PC-3 (cell line): ENCODE results near the gene PTGIS. TPM values are rescaled to one million over a fixed set of nuclear protein-coding genes. Genes with fewer than 3 reads are reported as not detected.

Experiments
- ATAC-seq: fragments of 200-7000 bp; cut with Tn5 transposase; 2 replicates; pipeline ENCODE4 v1.9.1; 2020; ENCODE audit warnings: mild to moderate bottlenecking, moderate library complexity
- BruUV-seq: library from RNA; stranded (reverse); fragments of 400-500 nt; replicated peaks from 2 replicates; lab custom pipeline; 2021; lab: Mats Ljungman, UMichigan
- CTCF ChIA-PET: fragments of 300-600 bp; sonication (Branson Sonifier 250); formaldehyde crosslinking; loops from one replicate; lab custom pipeline; 2022; ENCODE audit warnings: antibody characterized with exemption; lab: Charles Lee
- POLR2A ChIA-PET: fragments of 300-600 bp; sonication (Branson Sonifier 250); formaldehyde crosslinking; loops from one replicate; lab custom pipeline; 2022; ENCODE audit warnings: antibody characterized with exemption; ENCODE audit not compliant: unreplicated experiment; lab: Charles Lee
- DNase-seq: peaks from one replicate; pipeline ENCODE4 v3.0.0-alpha.2; 2015
- H2AFZ ChIP-seq: fragments of 300-600 bp; sonication (generic); 2 replicates; pipeline ENCODE4 v1.6.0; 2016; ENCODE audit warnings: antibody characterized with exemption, low read length
- H3F3A ChIP-seq: fragments of 300-600 bp; sonication (generic); one replicate; pipeline ENCODE4 v1.6.0; 2017; ENCODE audit warnings: antibody characterized with exemption, low read length, control low read depth, mild to moderate bottlenecking; ENCODE audit not compliant: unreplicated experiment
- H3K27ac ChIP-seq: fragments of 300-600 bp; sonication (generic); 2 replicates; pipeline ENCODE4 v1.5.1; 2016; ENCODE audit warnings: mild to moderate bottlenecking, low read length
- H3K27me3 ChIP-seq: fragments of 300-600 bp; sonication (generic); 2 replicates; pipeline ENCODE4 v1.6.1; 2016; ENCODE audit warnings: low read length, mixed read lengths
- H3K36me3 ChIP-seq: fragments of 300-600 bp; sonication (generic); 2 replicates; pipeline ENCODE4 v1.6.1; 2016; ENCODE audit warnings: low read depth, mixed run types, low read length, mixed read lengths
- H3K4me1 ChIP-seq: fragments of 300-600 bp; sonication (generic); 2 replicates; pipeline ENCODE4 v1.5.1; 2016; ENCODE audit warnings: low read length; ENCODE audit not compliant: insufficient read depth
- H3K4me2 ChIP-seq: fragments of 300-600 bp; sonication (generic); 2 replicates; pipeline ENCODE4 v1.6.0; 2016; ENCODE audit warnings: low read length
- H3K4me3 ChIP-seq: fragments of 300-600 bp; sonication (generic); 2 replicates; pipeline ENCODE4 v1.5.1; 2016; ENCODE audit warnings: mild to moderate bottlenecking, low read length, mixed read lengths
- H3K79me2 ChIP-seq: fragments of 300-600 bp; sonication (generic); 2 replicates; pipeline ENCODE4 v1.6.1; 2017; ENCODE audit warnings: low read length, mixed read lengths
- H3K9ac ChIP-seq: fragments of 300-600 bp; sonication (generic); 2 replicates; pipeline ENCODE4 v1.6.0; 2016; ENCODE audit warnings: mild to moderate bottlenecking, low read length
- H3K9me2 ChIP-seq: fragments of 300-600 bp; sonication (generic); replicated peaks from 2 replicates; pipeline ENCODE4 v1.6.1; 2016; ENCODE audit warnings: mixed run types, low read length, mixed read lengths
- H3K9me3 ChIP-seq: fragments of 300-600 bp; sonication (generic); 2 replicates; pipeline ENCODE4 v1.6.1; 2016; ENCODE audit warnings: low read length, mixed read lengths
- H4K20me1 ChIP-seq: fragments of 300-600 bp; sonication (generic); 2 replicates; pipeline ENCODE4 v1.6.1; 2016; ENCODE audit warnings: low read length, mixed read lengths
- EZH2 ChIP-seq: fragments of 300-600 bp; sonication (generic); IDR thresholded peaks from one replicate; pipeline ENCODE4 v1.6.1; 2017; ENCODE audit warnings: antibody characterized with exemption, mild to moderate bottlenecking, low read length; ENCODE audit not compliant: unreplicated experiment
- EZH2phosphoT487 ChIP-seq: fragments of 300-600 bp; sonication (generic); IDR thresholded peaks from 2 replicates; pipeline ENCODE4 v1.6.1; 2018; ENCODE audit warnings: mild to moderate bottlenecking, antibody characterized with exemption, low read length, borderline replicate concordance
- intact Hi-C: fragments of 100-400 bp; cut with micrococcal nuclease; formaldehyde crosslinking; loops from 2 replicates; pipeline ENCODE4 v1.9.0; 2023
- total RNA-seq: library from RNA; depleted of rRNA; stranded (reverse); fragments of >200 nt; gene quantifications from 2 replicates; pipeline ENCODE4 v1.2.3, GENCODE V29; 2014
- TF ChIP-seq, protein P1 (sequence below): fragments of 300-600 bp; sonication (generic); conservative IDR thresholded peaks from 2 replicates; pipeline ENCODE4 v1.5.1; 2017; ENCODE audit warnings: antibody characterized with exemption, low read depth, mild to moderate bottlenecking, low read length

PTGIS gene
- total RNA-seq, 1 experiment from 2014 or later, result 0.18 TPM

DNA sequence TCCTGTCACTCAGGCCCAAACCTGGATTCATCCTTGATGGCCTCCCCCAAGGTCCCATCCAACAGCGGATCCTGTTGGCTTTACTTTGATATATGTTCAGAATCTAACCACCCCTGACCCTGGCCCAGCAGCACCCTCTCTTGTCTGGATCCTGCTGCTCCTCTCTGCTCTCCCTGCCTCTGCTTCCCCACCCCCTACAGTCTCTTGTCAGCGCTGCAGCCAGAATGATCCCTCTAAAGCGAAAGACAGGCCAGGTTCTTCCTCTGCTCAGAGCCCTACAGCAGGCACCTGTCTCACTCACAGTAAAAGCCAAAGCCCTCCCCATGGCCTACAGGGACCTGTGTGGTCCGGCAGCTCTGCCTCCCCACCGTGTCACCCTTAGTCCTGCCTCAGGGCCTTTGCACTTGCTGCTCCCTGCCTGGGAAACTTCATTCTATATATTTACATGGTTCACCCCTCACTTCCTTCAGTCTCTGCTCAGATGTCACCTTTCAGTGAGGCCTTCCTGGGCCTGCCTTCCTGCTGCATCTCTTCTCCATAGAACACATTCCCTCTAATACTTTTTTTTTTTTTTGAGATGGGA, 48.1 kb downstream of the PTGIS start:
- Histone ChIP-seq H3K36me3 (no peaks in the 10 kb centered on the region), H3K9ac (no peak overlapping the region), H3K27ac (no peak overlapping the region), H3K9me2 (no peaks in the 10 kb centered on the region), H3K4me3 (no peak overlapping the region), H3K9me3 (no peaks in the 10 kb centered on the region), H3F3A (no peaks in the 10 kb centered on the region), H3K4me2 (no peak overlapping the region), H2AFZ (no peak overlapping the region), H3K4me1 (0 out of 2 replicates have a peak, but pooled peaks cover 4% of the 10 kb centered on the region), H4K20me1 (no peaks in the 10 kb centered on the region), H3K79me2 (no peaks in the 10 kb centered on the region), H3K27me3 (peaks cover 20% of the 10 kb centered on the region)
- ChIA-PET POLR2A (interaction anchor here (0.6 kb wide), 1 partner anchor 517 kb away, joined by 3 read pairs; no protein-coding TSS in a partner anchor), CTCF (interaction anchor here (0.9 kb wide), 1 partner anchor 22 kb away, joined by 3 read pairs; no protein-coding TSS in a partner anchor)
- DNase-seq, result no peak
- no peak; the same call in 1 of the 2 replicates for ATAC-seq
- intact Hi-C loops, result no loop called here
- TF ChIP-seq, protein P1, sequence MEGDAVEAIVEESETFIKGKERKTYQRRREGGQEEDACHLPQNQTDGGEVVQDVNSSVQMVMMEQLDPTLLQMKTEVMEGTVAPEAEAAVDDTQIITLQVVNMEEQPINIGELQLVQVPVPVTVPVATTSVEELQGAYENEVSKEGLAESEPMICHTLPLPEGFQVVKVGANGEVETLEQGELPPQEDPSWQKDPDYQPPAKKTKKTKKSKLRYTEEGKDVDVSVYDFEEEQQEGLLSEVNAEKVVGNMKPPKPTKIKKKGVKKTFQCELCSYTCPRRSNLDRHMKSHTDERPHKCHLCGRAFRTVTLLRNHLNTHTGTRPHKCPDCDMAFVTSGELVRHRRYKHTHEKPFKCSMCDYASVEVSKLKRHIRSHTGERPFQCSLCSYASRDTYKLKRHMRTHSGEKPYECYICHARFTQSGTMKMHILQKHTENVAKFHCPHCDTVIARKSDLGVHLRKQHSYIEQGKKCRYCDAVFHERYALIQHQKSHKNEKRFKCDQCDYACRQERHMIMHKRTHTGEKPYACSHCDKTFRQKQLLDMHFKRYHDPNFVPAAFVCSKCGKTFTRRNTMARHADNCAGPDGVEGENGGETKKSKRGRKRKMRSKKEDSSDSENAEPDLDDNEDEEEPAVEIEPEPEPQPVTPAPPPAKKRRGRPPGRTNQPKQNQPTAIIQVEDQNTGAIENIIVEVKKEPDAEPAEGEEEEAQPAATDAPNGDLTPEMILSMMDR, result 0 out of 2 replicates have a peak, but pooled peaks have one; percentile 18
- TF ChIP-seq EZH2phosphoT487, result no peak
- no TSS peak for BruUV-seq

DNA sequence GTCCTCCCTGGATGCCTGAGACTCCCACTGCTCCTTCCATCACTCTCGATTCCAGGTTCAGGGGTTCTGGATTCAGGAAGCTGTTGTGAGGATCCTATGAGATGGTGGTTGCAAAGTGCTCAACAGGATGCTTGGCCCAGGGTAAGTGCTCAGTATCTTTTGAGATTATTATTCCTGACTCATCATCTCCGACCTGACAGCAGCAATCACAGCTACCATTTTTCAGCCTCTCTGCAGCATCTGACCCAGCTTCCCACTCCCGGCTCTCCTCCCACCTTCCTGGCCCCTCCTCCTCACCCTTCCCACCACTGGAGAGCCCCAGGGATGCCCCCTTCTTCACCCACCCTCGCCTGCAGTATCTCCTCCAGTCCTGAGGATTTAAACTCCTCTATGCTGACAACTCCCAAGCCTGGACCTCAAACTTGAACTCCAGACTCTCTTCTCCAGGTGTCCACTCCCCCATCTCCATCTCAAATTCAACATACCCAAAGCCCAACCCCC, 48.7 kb downstream of the PTGIS start:
- Histone ChIP-seq H3K9me2 (no peaks in the 10 kb centered on the region), H3K27ac (no peak overlapping the region), H3K27me3 (peaks cover 25% of the 10 kb centered on the region), H3F3A (no peaks in the 10 kb centered on the region), H3K79me2 (no peaks in the 10 kb centered on the region), H3K4me1 (0 out of 2 replicates have a peak, but pooled peaks cover 4% of the 10 kb centered on the region), H3K4me2 (no peak overlapping the region), H3K36me3 (no peaks in the 10 kb centered on the region), H2AFZ (no peak overlapping the region), H3K9me3 (no peaks in the 10 kb centered on the region), H3K4me3 (no peak overlapping the region), H3K9ac (no peak overlapping the region), H4K20me1 (no peaks in the 10 kb centered on the region)
- ATAC-seq, result no peak
- CTCF ChIA-PET, result interaction anchor here (0.9 kb wide), 1 partner anchor 22 kb away, joined by 3 read pairs; no protein-coding TSS in a partner anchor
- TF ChIP-seq, protein P1, result no peak
- TF ChIP-seq EZH2phosphoT487, result no peak
- TF ChIP-seq EZH2, result no peak
- DNase-seq, result no peak
- intact Hi-C loops, result no loop called here
- no TSS peak for BruUV-seq
- POLR2A ChIA-PET, result interaction anchor here (0.6 kb wide), 1 partner anchor 518 kb away, joined by 3 read pairs; no protein-coding TSS in a partner anchor

DNA sequence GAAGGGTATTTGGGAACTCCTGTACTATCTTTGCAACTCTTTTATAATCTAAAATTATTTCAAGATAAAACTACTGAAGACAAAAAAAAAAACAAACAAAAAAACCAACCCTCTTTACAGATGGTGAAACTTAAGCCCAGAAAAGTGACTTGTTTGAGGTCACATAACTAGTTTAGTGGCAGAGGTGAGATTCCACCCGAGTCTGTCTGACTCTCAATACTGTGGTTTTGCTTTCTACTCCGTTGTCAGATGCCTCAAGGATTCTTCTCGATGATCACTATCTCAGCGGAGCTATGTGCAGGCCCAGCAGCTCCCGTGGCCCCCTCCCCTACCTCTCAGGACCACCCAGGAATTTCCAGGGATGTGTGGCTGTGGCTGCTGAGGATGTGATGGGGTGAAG, 49.4 kb downstream of the PTGIS start:
- CTCF ChIA-PET, result interaction anchor here (0.9 kb wide), 1 partner anchor 23 kb away, joined by 3 read pairs; no protein-coding TSS in a partner anchor

More for the DNA sequence above, 49.4 kb downstream of the PTGIS start:
- Histone ChIP-seq H3K27me3 (peaks cover 32% of the 10 kb centered on the region), H3F3A (no peaks in the 10 kb centered on the region), H3K79me2 (no peaks in the 10 kb centered on the region), H3K27ac (no peak overlapping the region), H3K36me3 (no peaks in the 10 kb centered on the region), H3K4me1 (0 out of 2 replicates have a peak, but pooled peaks cover 4% of the 10 kb centered on the region), H2AFZ (no peak overlapping the region), H3K4me3 (no peak overlapping the region), H3K4me2 (no peak overlapping the region), H4K20me1 (no peaks in the 10 kb centered on the region), H3K9me2 (no peaks in the 10 kb centered on the region), H3K9me3 (no peaks in the 10 kb centered on the region), H3K9ac (no peak overlapping the region)
- POLR2A ChIA-PET, result no interaction called here
- TF ChIP-seq EZH2 (no peak), EZH2phosphoT487 (no peak)
- DNase-seq (no peak), ATAC-seq (no peak)
- intact Hi-C loops, result no loop called here
- BruUV-seq, result no TSS peak
